ENCODE results near the gene MAML3.

Gene MAML3

DNA sequence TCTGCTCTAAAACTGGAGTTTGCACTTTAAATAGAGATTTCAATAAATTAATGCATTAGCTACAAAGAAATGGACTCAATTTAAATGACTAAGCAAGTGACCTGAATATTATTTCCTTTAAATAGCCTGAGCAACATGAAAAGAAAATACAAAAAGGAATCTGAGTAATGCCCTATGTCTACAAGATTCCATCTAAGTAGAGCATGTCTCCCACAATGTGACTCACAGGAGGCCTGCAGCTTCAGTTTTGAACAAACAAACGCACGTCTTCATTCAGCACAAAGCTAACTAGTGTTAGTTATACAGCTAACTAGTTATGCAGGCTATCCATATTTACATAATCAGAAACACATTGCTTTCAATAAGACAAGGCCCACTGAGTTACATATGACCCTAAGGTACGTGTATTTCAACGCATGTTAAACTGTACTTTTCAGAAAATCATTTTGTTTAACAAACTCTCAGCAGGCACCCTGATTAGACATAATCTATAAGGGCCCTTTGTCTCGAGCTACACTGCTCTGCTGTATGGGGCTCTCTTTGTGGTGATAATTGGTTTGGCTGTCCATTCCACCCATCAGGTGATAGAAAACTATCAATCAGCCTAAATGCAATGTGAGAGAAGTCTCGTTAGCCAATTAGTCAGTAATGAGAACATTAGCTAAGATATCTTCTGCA lies 116.5 kb downstream of the MAML3 start:
- DNase-seq = no peak

GRCh38 chr4:140031706-140032105 lies 122.3 kb downstream of the MAML3 start:
- DNase-seq = no peak

- no peak for DNase-seq
These were observed 122.9 kb downstream of the MAML3 start for GRCh38 chr4:140031061-140031460.

- DNase-seq = no peak
These were observed 125.1 kb downstream of the MAML3 start for GRCh38 chr4:140028676-140029517.

GRCh38 chr4:140028101-140028500 lies 125.9 kb downstream of the MAML3 start:
- no peak for DNase-seq

DNA sequence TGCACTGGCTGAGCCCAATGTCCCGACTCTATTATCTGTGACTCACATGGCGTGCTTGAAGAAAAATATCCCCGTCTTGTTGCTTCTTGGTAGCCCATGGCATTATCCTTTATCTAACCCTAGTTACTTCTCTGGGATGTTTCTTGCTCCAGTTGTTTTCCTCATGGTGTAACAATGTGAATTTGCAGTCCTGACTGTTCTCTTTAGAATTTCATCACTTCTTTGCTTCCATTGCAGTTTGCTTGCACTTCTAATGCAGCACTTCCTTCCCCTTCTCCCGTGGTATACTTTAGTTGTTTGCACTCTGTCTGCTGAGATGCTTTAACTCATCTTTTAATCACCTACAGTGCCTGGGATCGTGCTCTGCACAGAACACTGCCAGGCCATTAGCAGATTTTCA lies 126.9 kb downstream of the MAML3 start:
- DNase-seq = no peak

GRCh38 chr4:140025470-140025869 lies 128.5 kb downstream of the MAML3 start:
- no peak for DNase-seq

DNA sequence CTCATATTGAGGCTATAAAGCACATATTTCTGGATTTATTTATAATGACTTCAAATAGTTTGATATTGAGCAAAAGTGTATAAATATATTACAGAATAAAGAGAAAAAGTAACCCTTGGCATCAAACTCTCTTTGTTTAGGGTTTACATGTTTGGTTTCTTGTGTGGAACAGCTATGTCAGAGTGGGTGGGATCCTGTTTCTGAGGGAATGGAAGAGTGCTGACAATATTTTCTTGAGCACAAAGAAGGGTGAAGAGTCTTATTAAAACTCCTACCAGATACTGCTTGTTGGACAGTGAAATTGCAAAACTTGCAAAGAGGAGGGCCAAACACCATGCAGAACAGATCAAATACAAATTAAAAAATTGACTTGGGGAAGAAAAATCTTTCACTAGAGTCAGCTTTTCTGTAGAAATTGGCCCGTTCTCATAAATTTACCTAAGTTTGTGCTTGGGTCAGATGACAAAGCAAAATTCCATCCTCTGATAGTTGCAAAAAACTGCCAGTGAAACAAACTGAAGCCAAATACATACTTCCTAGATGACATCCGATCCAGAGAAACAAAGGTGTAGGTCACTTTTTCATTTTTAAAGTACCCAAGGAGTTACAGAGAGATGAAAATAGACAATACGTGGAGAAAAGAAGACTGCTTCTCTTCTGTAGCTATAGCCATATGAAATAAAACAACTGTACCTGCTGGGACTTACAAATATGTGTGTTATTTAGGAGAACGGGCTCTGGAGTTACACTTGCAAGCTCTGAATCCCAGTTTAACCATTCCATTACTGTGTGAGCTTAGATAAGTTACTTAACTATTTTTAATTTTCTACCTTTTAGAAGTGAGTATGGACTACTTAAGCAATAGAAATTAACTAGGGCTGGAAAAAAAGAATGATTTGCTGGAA lies 133.3 kb downstream of the MAML3 start:
- DNase-seq = no peak

GRCh38 chr4:140019619-140020347 lies 134.2 kb downstream of the MAML3 start:
- no peak for DNase-seq

DNA sequence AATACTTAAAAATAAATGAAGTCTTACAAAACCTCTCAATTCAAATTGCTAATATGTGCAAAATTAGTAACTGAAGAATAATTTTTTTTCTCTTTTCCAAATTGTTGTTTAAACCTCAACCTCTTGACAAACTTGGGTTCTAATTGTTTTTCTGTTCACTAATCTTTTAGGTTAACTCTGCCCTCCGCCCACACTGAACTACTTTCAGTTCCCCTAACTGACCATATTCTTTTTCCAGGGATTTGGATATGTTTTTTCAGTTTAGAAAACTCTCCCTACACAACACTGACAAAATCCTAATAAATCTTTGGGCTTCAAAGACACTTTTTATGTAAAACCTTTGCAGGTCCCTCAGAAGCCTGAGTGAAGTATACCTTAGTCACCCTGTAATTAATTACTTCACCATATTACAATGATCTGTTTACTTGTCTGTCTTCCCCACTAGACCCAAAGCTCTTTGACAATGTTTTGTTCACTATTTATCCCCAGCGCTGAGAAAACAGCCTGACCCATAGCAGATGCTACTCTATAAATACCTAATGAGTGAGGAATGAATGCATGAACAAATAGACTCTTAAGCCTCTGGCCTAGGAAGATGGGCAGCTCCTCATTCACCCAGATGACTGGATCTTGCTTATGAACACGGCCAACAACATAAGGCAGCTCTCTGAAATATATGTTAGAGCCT lies 134.9 kb downstream of the MAML3 start:
- DNase-seq = no peak

DNA sequence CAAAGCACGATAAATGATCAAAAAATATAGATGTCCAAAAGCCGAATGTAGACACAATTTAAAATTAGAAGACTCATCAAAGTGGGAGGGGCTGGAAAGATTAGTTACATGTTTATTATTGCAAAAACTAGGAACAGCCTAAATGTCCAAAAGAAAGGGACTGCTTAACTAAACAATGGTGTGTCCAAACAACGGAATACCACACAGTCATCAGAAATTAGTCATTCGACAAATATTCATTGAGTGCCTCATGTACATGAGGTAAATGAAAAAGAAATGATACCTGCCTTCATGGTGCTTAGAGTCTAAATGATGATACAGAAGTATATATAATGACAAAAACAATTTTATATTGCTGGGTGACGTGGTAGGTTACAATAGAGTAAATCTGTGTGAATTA lies 139.7 kb downstream of the MAML3 start:
- no peak for DNase-seq

- peak; percentile 58 for DNase-seq
These were observed 141.1 kb downstream of the MAML3 start for GRCh38 chr4:140012688-140013486.

GRCh38 chr4:140005699-140006098 lies 148.3 kb downstream of the MAML3 start:
- DNase-seq = no peak

GRCh38 chr4:140004922-140005627 lies 148.9 kb downstream of the MAML3 start:
- no peak for DNase-seq

DNA sequence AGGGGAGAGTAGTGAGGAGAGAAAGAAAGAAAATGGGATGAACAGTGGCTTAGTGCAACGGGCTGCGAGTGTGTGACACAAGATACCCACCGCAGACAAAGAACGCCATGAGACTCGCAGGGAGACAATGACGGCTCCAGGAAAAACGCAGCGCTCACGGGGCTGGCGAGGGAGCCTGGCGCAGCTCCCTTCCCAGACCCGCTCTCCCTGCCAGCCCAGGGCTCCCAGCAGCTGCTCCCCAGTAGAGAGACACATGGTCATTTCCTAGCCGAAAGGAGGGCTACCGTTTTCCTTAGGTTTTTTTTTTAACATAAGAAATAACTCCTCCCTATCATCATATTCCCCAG lies 149.5 kb downstream of the MAML3 start:
- no peak for DNase-seq

GRCh38 chr4:140003876-140004548 lies 150.0 kb downstream of the MAML3 start:
- DNase-seq = no peak

GRCh38 chr4:140000232-140000631 lies 153.8 kb downstream of the MAML3 start:
- DNase-seq = no peak

DNA sequence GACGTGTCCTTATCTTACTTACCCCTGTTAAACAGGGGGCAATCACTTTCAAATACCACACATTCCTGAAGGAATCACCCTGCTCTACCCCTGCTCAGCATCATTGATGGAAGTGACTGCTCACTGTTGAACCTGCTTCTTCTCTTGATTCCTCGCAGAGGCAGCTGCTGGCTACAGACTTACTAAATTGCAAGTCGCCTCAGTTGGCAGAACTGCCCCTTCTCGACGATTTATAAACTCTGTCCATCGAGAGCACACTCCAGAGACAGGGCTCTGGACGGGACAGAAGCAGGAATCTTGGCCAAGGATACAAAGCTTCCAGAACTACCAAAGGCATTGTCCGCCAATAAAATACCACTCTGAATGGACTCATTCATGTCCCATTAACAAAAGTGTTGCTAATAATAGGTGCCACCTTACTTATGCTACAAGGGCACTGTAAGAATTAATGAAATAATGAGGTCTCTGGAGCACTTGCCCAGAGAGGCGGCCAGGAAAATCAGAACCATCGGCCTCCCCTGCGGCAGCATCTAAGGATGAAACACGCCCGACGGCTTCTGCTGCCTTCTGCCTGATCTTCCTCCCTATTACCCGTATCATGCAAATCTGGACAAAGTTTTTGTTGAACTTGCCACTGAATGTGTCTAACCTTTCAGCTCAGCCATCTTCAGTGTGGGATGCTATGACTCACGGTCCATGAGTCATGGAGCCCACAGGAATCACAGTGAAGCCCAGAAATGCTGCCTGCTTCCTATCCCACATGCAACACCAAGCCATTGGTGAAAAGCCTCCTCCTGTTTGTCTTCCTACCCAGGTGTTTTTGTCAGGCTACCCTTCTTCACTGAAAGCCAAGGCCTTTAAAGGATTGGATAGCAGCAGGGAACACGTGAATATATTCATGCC lies 164.9 kb downstream of the MAML3 start:
- DNase-seq = peak; percentile 66

- peak; percentile 27 for DNase-seq
These were observed 166.5 kb downstream of the MAML3 start for GRCh38 chr4:139987502-139987850.

Data from stimulated activated CD8-positive, alpha-beta memory T cell treated with anti-CD3 and anti-CD28 coated beads, Interleukin-4, amount 100 ng/mL, for 48 hours (primary cell).